Adrenal gland (tissue), 12 donors: ENCODE measurements around the gene CD300C. TPM values are rescaled to one million over a fixed set of nuclear protein-coding genes. Genes with fewer than 3 reads are reported as not detected.
"Not testable (repeated sequence)": the region's sequence is repeated elsewhere in the genome, so short reads cannot be mapped to it uniquely, and the experiment has no call there.

Source experiments
- DNase-seq, 7 donors: peaks; one replicate each; pipeline ENCODE4 v3.0.0-alpha.2; 2019 to 2020
- H3K27ac ChIP-seq, 5 donors: fragments of 200-600 bp; sonication (generic) in 4 of 5; 1 replicate in 3 of 5; 2 replicates in 2 of 5; pipeline versions ENCODE4 v1.5.1 to v1.8.0; 2016 to 2020; ENCODE audit warnings: mild to moderate bottlenecking in 1 of 5
- H3K27me3 ChIP-seq: fragments of 200-600 bp; 2 replicates; pipeline ENCODE4 v1.8.0; 2021
- H3K36me3 ChIP-seq, 2 donors: fragments of 200-600 bp; replicated peaks in 1 of 2; 1 replicate in 1 of 2; 2 replicates in 1 of 2; pipeline versions ENCODE4 v1.5.1 to v1.8.0; 2018 to 2022
- H3K4me1 ChIP-seq, 2 donors: fragments of 200-600 bp; replicated peaks in 1 of 2; 1 replicate in 1 of 2; 2 replicates in 1 of 2; pipeline versions ENCODE4 v1.5.1 to v1.8.0; 2018 to 2021
- H3K4me3 ChIP-seq, 4 donors: fragments of 200-600 bp; sonication (generic) in 3 of 4; one replicate each; pipeline ENCODE4 v1.5.1; 2016 to 2018
- H3K9me3 ChIP-seq, 3 donors: fragments of 200-600 bp; sonication (generic) in 1 of 3; replicated peaks in 1 of 3; 1 replicate in 2 of 3; 2 replicates in 1 of 3; pipeline versions ENCODE4 v1.5.1 to v1.8.0; 2016 to 2021
- CTCF ChIP-seq, 6 experiments: fragments of 450-650 bp in 4 of 6; fragments of 200-600 bp in 2 of 6; sonication (generic) in 1 of 6; IDR thresholded peaks; 1 replicate in 5 of 6; 2 replicates in 1 of 6; pipeline versions ENCODE4 v1.5.1 to v1.8.0; 2016 to 2021; ENCODE audit warnings: antibody characterized with exemption in 6 of 6, mild to moderate bottlenecking in 2 of 6, moderate library complexity in 1 of 6
- POLR2A ChIP-seq, 2 donors: fragments of 450-650 bp; IDR thresholded peaks; one replicate each; pipeline ENCODE4 v1.6.1; 2017; ENCODE audit warnings: antibody characterized with exemption in 2 of 2, mild to moderate bottlenecking in 2 of 2, moderate library complexity in 1 of 2
- WGBS, 4 donors: extraction: QIAGEN DNeasy Blood & Tissue Kit in 2 of 4; methylation state at CpG; one replicate each; pipeline versions ENCODE4 v1.1.5 to v1.1.7; 2013 to 2017; 5-methylcytosine and 5-hydroxymethylcytosine counted together
- intact Hi-C, 2 donors: fragments of 100-400 bp; cut with DNase I; formaldehyde crosslinking; loops; one replicate each; pipeline versions ENCODE4 v1.14.1 to v1.15.0; 2022 to 2023
- polyA plus RNA-seq, 3 donors: library from polyadenylated mRNA; stranded (reverse); fragments of 200-250 nt in 2 of 3; fragments of 350-450 nt in 1 of 3; fragmentation: Illumina TruSeq in 1 of 3; extraction: RNeasy Lipid Tissue Mini Kit (QIAGEN cat#74804) in 1 of 3; gene quantifications; one replicate each; pipeline ENCODE4 v1.2.3, GENCODE V29; 2013 to 2014
- total RNA-seq, 9 donors: library from RNA; depleted of rRNA in 4 of 9; stranded (reverse); fragments of >200 nt in 4 of 9; fragments of 120-200 nt in 1 of 9; fragmentation: NEBNext Ultra II Directional in 1 of 9; extraction: Animal tissue kit (Norgen Biotek cat#: 25700) in 1 of 9; gene quantifications; one replicate each; pipeline versions ENCODE4 v1.1.0 to v1.2.4, GENCODE V29; 2013 to 2023
- donor health status: healthy with polysubstance abuse.
- donor health status: Bipolar disorder and iron deficiency.
- donor health status: DM: yes; HTN: yes; CAD: no.
- donor health status: DM: no; HTN: no; CAD: no.
- donor health status: DM: no; HTN: no; CAD: no.
- donor health status: DM: yes; HTN: yes; CAD: no.

Gene CD300C
- total and polyA plus RNA-seq, 12 donors, result 0.22 to 4.5 (median 2.3) TPM; not detected in 1

- Histone ChIP-seq H3K27ac (no peak overlapping the region), H3K36me3 (no peaks in the 10 kb centered on the region), H3K27me3 (no peaks in the 10 kb centered on the region), H3K4me1 (no peaks in the 10 kb centered on the region), H3K9me3 (no peaks in the 10 kb centered on the region), H3K4me3 (no peak overlapping the region)
- no peak for TF ChIP-seq POLR2A (IDR thresholded peaks at IDR 0.05)
- TF ChIP-seq CTCF (IDR thresholded peaks at IDR 0.05), result no peak
- DNase-seq, result no peak
- intact Hi-C loops, result no loop called here
Measured at GRCh38 chr17:74508156-74508555, 37.8 kb downstream of the CD300C start.

GRCh38 chr17:74503949-74504348 lies 42.0 kb downstream of the CD300C start:
- intact Hi-C loops, result not testable (repeated sequence)

GRCh38 chr17:74502861-74503260 lies 43.1 kb downstream of the CD300C start:
- Histone ChIP-seq H3K36me3 (no peaks in the 10 kb centered on the region), H3K9me3 (no peaks in the 10 kb centered on the region), H3K27me3 (no peaks in the 10 kb centered on the region), H3K27ac (no peak overlapping the region), H3K4me1 (no peaks in the 10 kb centered on the region), H3K4me3 (no peak overlapping the region)
- intact Hi-C loops, result no loop called here
- WGBS, 4 donors, result 58 to 79% (median 69%) methylated on average over 6 of the region's 6 CpGs
- no peak for DNase-seq
- no peak for TF ChIP-seq CTCF (IDR thresholded peaks at IDR 0.05)
- TF ChIP-seq POLR2A (IDR thresholded peaks at IDR 0.05), result no peak

More at GRCh38 chr17:74503949-74504348, 42.0 kb downstream of the CD300C start:
- H3K4me3 ChIP-seq, H3K27ac ChIP-seq, H3K9me3 ChIP-seq, H3K27me3 ChIP-seq, H3K4me1 ChIP-seq, H3K36me3 ChIP-seq: not testable (repeated sequence)
- 60 to 70% (median 66%) methylated on average over 5 of the region's 5 CpGs for WGBS, 4 donors
- peak in 3 of 7 donors; percentile 31 to 54 (median 40) for DNase-seq

- 78 to 85% (median 83%) methylated on average over 3 of the region's 3 CpGs for WGBS, 4 donors
- no peak overlapping the region for H3K27ac ChIP-seq
- no peak overlapping the region for H3K4me3 ChIP-seq
- no peaks in the 10 kb centered on the region for H3K36me3 ChIP-seq
- H3K9me3 ChIP-seq, result no peaks in the 10 kb centered on the region
- H3K27me3 ChIP-seq, result no peaks in the 10 kb centered on the region
- intact Hi-C loops, result no loop called here
- TF ChIP-seq CTCF (IDR thresholded peaks at IDR 0.05) (no peak), POLR2A (IDR thresholded peaks at IDR 0.05) (no peak)
- no peaks in the 10 kb centered on the region for H3K4me1 ChIP-seq
- DNase-seq, result peak in 1 of 7 donors; percentile 27
Measured at GRCh38 chr17:74499992-74500391, 45.9 kb downstream of the CD300C start.

GRCh38 chr17:74497471-74497870 lies 48.4 kb downstream of the CD300C start:
- H3K9me3 ChIP-seq, result no peaks in the 10 kb centered on the region
- H3K4me3 ChIP-seq, result no peak overlapping the region
- WGBS, 4 donors, result 67 to 75% (median 72%) methylated on average over 5 of the region's 5 CpGs
- no peak overlapping the region for H3K27ac ChIP-seq
- TF ChIP-seq CTCF (IDR thresholded peaks at IDR 0.05), result no peak
- no peak for TF ChIP-seq POLR2A (IDR thresholded peaks at IDR 0.05)
- H3K27me3 ChIP-seq, result no peaks in the 10 kb centered on the region
- intact Hi-C loops, result no loop called here
- H3K36me3 ChIP-seq, result no peaks in the 10 kb centered on the region
- no peak for DNase-seq
- H3K4me1 ChIP-seq, result no peaks in the 10 kb centered on the region
